ENCODE measurements around the gene MAPKAPK2.

DNA sequence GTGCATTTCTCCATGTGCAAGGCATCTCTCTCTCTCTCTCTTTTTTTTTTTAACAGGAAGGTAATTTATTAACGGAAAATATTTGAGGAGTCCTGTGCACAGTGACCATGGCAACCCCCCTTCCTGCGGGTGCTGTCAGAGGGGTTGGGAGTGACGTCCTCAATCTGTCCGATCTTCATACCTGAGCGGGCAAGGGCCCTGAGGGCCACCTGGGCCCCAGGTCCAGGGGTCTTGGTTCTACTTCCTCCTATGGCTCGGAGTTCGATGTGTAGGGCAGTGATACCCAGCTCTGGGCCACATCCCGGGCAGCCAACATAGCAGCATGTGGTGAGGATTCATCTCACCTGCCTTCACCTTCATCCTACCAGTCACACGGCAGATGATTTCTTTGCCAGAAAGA, 11.0 kb downstream of the MAPKAPK2 start:
- TF ChIP-seq, protein P1, sequence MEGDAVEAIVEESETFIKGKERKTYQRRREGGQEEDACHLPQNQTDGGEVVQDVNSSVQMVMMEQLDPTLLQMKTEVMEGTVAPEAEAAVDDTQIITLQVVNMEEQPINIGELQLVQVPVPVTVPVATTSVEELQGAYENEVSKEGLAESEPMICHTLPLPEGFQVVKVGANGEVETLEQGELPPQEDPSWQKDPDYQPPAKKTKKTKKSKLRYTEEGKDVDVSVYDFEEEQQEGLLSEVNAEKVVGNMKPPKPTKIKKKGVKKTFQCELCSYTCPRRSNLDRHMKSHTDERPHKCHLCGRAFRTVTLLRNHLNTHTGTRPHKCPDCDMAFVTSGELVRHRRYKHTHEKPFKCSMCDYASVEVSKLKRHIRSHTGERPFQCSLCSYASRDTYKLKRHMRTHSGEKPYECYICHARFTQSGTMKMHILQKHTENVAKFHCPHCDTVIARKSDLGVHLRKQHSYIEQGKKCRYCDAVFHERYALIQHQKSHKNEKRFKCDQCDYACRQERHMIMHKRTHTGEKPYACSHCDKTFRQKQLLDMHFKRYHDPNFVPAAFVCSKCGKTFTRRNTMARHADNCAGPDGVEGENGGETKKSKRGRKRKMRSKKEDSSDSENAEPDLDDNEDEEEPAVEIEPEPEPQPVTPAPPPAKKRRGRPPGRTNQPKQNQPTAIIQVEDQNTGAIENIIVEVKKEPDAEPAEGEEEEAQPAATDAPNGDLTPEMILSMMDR (optimal IDR thresholded peaks at IDR 0.05 in 1 of 3, IDR thresholded peaks at IDR 0.05 in 1 of 3, conservative IDR thresholded peaks at IDR 0.05 in 1 of 3; ENCODE audit: extremely low read depth in 1 of 3, insufficient read depth in 2 of 3, low read length in 3 of 3): no peak
- TF ChIP-seq EZH2 (IDR thresholded peaks at IDR 0.05; ENCODE audit: low read length): no peak
